ENCODE measurements around the gene C14orf93.

- no peak for TF ChIP-seq EP300 (IDR thresholded peaks at IDR 0.05; ENCODE audit: low read depth)
- TF ChIP-seq CTCF (IDR thresholded peaks at IDR 0.05) = no peak
- TF ChIP-seq POLR2A (IDR thresholded peaks at IDR 0.05) = no peak
- no peak for TF ChIP-seq POLR2AphosphoS5 (IDR thresholded peaks at IDR 0.05)
Observed at GRCh38 chr14:23002592-23002991, 7.4 kb downstream of the C14orf93 start.

All from transverse colon (tissue), 4 donors.